HG03025 (cell line): ENCODE measurements around the gene DCST2.

Source experiments
- ATAC-seq: cut with Tn5 transposase; IDR thresholded peaks from one replicate; pipeline ENCODE4 v1.9.1; 2021; ENCODE audit warnings: mild to moderate bottlenecking, moderate library complexity; ENCODE audit not compliant: unreplicated experiment, low FRiP score

Gene DCST2

GRCh38 chr1:155012776-155013602 lies 20.6 kb downstream of the DCST2 start:
- no peak for ATAC-seq

- no peak for ATAC-seq
Observed at GRCh38 chr1:155012026-155012546, 21.5 kb downstream of the DCST2 start.

GRCh38 chr1:155011437-155012025 lies 22.1 kb downstream of the DCST2 start:
- no peak for ATAC-seq

- no peak for ATAC-seq
Observed at GRCh38 chr1:155011004-155011416, 22.6 kb downstream of the DCST2 start.

- no peak for ATAC-seq
Observed at GRCh38 chr1:155010211-155010918, 23.2 kb downstream of the DCST2 start.

- no peak for ATAC-seq
Observed at GRCh38 chr1:155009742-155010141, 23.8 kb downstream of the DCST2 start.

- ATAC-seq = no peak
Observed at GRCh38 chr1:155009221-155009711, 24.3 kb downstream of the DCST2 start.

GRCh38 chr1:155008015-155008941 lies 25.3 kb downstream of the DCST2 start:
- no peak for ATAC-seq

- no peak for ATAC-seq
Observed at GRCh38 chr1:155007251-155007828, 26.2 kb downstream of the DCST2 start.

- no peak for ATAC-seq
Observed at GRCh38 chr1:155006601-155007101, 26.9 kb downstream of the DCST2 start.

GRCh38 chr1:155005076-155006011 lies 28.2 kb downstream of the DCST2 start:
- ATAC-seq = no peak

- ATAC-seq = no peak
Observed at GRCh38 chr1:155004352-155005075, 29.1 kb downstream of the DCST2 start.

GRCh38 chr1:155003766-155004351 lies 29.7 kb downstream of the DCST2 start:
- ATAC-seq = no peak

GRCh38 chr1:155003227-155003765 lies 30.3 kb downstream of the DCST2 start:
- ATAC-seq = no peak

- no peak for ATAC-seq
Observed at GRCh38 chr1:155002464-155003226, 30.9 kb downstream of the DCST2 start, which contains the start of gene ZBTB7B. ZBTB7B (plus strand) TSS chr1:155002802; CDS start chr1:155014661, 11,859 bp downstream.
